ENCODE results near the gene NPIPB6.
"Not testable (repeated sequence)": the region's sequence is repeated elsewhere in the genome, so short reads cannot be mapped to it uniquely, and the experiment has no call there.

Gene NPIPB6

DNA sequence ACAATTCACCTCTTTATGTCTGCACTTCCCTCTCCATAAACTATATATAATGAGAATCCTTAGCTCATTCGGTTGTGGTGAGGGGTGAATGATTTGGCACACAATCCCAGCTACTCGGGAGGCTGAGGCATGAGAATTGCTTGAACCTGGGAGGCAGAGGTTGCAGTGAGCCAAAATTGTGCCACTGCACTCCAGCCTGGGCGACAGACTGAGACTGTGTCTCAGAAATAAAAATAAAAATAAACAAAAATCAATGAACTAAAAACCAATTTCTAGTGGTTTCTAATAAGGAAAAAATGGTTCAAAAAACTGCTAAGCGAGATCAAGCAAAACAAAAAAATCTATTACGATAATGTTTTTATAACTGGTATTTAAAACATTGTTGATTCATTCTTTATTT is at the start of gene NPIPB6:
Gene NPIPB6 (minus strand): TSS at position 101 of the 400 bp plus-strand sequence. CDS start 686 bp downstream, outside the sequence.
- not testable (repeated sequence) for DNase-seq

DNA sequence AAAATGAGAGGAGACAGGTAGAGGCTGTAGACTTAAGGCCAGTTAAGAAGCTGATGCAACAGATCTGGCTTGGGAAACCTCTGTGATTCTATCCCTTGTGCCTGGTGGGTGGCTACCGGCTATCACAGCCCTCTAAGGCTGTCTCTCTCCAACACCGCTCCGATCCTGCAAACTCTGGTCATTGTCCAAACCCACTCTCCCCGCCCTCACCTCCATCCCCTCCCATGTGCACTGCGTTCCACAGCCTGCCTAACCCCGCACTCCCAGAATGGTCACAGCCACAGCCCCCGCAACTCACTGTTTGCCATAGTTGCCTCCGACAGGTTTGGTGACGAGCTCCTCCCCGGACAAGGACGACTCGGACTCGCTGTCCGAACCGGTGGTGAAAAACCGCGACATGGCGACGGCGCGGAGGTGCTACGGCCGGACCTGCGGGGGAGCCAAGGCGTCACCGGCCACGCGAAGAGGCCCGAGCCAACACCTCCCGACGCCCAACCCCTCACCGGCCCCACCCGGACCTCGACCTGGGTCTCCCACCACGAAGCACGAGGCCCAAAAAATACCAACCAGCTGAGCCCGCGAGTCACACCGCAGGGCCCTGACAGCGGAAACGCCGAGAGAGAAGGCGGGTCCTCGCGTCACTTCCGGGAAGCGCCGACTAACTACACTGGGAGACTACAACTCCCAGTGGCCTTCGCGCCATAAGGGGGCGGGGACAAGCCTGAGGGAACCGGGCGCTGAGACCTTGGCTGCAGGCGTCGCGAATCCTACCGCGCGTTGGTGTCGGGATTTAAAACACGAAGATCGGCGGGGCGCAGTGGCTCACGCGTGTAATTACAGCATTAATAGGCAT is 40.1 kb upstream of the NPIPB6 start, which contains the start of gene EIF3CL:
Gene EIF3CL (minus strand): TSS at position 622 of the 853 bp plus-strand sequence. CDS start 223 bp downstream, at position 399.
- not testable (repeated sequence) for DNase-seq

- not testable (repeated sequence) for DNase-seq
Observed at GRCh38 chr16:28392054-28392453, 28.7 kb upstream of the NPIPB6 start.

DNA sequence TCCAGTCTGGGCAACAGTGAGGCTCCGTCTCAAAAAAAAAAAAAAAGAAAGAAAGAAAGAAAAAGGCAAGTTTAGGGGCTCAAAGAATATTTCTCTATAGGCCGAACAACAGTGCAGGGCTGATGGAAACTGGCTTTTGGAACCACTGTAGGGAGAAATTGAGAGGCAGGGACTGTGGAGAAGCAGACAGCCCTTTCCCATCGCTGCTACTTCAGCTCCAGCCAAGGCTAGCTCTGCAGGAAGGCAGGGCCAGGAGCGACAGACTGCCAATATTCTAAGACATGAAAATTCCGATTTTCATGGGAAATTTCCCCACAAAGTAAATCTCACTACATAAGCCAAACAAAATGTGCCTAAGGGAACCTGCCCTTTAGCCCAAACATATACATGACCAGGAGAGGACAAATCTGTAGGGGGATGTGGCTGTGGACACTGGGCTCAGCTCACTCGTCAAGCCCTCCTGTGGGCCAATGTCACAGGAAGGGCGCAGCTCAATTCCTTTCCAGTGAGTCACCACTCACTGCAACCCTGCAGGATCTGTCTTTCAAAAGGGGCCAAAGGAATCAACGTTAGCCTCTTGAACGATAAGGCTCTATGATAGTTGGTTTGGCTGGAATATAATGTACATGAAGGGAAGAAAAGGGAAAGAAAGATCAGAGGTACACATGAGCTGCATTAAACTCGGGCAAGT is 19.0 kb upstream of the NPIPB6 start:
- not testable (repeated sequence) for DNase-seq

DNA sequence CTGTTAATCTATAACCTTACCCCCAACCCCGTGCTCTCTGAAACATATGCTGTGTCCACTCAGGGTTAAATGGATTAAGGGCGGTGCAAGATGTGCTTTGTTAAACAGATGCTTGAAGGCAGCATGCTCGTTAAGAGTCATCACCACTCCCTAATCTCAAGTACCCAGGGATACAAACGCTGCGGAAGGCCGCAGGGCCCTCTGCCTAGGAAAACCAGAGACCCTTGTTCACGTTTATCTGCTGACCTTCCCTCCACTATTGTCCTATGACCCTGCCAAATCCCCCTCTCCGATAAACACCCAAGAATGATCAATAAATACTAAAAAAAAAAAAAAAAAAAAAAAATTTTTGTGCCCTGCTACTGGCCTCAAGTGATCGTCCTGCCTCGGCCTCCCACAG is 14.5 kb upstream of the NPIPB6 start:
- not testable (repeated sequence) for DNase-seq

- not testable (repeated sequence) for DNase-seq
Observed at GRCh38 chr16:28377108-28377625, 13.9 kb upstream of the NPIPB6 start.

DNA sequence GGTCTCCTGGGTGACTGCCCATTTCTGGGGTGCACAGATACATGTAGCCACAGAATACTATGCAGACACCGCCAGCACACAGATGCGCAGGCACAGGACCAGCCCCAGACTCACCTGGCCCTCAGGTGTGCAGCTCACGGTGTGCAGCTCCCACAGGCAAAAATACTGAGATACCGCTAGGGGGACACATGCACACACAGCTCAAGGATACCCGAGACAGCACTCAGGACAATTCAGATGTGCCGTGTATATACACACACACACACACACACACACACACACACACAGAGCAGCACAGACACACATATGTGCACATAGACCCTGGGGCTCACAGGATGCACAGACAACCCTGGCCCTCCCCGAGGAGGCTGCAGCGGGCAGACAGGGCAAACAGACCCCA is 11.8 kb upstream of the NPIPB6 start:
- DNase-seq = not testable (repeated sequence)

DNA sequence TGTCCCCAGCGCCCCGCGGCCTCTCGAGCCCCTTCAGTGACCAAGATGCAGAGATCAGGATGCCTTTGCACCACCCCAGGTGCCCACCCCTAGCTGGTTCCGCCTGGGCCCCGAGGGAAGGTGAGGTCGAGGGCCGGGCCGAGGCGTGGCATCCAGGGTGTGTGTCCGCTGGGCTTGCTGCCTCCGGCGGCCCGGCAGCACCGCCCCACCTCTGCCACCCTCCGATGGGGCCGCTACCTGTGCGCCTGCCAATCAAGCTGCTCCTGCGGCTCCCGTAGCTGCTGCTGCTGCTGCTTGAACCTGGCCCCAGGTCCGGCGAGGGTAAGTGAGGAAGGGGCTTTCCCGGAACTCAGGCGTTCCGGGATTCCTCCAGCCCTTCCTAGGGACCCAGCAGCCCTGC is 11.0 kb upstream of the NPIPB6 start:
- not testable (repeated sequence) for DNase-seq

GRCh38 chr16:28367926-28368325 is 4.6 kb upstream of the NPIPB6 start:
- DNase-seq = not testable (repeated sequence)

DNA sequence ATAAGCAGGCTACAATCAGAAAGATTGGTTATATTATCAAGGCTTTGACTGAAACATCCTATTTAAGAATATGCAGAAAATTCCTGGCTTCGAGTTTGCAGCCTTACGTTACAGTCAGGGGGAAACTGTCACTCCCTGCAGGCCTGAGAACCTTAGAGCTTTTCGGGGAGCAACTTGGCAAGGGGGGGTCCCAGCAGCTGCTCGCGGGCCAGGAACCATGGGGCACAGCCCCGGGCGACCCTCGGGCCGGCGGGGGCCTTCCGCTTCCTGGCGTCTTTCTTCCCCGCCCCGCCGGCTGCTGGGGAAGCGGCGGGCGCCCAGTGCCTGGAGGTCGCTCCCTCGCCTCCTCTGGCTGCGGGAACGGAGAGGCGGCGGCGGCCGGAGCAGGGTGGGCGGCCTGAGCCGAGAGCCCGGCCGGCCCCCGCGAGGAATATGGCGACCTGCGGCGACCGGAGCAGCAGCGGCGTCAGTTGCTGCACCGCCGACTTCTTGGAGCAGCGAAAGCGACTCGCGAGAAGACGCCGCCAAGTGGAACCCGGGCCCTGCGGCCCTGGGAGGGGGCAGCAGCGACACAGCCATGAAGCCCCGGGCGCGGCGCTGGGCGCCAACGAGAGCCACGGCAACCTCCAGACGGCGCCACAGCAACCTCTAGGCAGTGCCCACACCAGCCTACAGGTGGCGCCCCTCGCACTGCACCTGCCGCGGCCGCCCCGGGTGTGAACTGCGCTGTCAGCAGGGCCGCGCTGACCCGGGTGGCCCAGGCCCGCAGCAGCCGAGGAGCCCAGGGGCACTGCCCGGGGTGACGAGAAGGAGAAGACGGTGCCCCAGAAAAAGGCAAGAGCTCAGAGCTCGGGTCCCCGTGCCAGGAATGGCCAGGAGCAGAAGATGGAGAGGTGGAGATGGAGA is 1.2 kb upstream of the NPIPB6 start:
- DNase-seq = not testable (repeated sequence)

DNA sequence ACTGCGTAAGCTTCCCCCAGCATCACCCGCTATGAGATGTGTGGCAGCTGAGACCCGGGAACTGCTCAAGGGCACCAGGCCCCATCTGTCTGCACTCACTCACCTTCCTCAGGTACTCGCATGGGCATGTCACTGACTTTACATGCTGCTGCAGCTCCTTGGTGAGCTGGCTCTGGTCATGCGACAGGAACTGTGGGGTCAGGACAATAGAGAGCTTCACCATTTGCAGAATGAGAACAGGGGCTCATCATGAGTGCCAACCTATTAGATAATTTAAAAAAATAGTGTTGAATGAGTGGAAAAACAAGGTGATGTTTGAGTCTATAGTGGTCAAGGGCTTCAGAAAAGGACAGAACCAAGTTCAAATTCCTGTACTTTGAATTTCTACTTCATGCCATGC is 708 bp downstream of the NPIPB6 start:
- DNase-seq = not testable (repeated sequence)

GRCh38 chr16:28338230-28338629 is 25.1 kb downstream of the NPIPB6 start:
- DNase-seq = not testable (repeated sequence)

DNA sequence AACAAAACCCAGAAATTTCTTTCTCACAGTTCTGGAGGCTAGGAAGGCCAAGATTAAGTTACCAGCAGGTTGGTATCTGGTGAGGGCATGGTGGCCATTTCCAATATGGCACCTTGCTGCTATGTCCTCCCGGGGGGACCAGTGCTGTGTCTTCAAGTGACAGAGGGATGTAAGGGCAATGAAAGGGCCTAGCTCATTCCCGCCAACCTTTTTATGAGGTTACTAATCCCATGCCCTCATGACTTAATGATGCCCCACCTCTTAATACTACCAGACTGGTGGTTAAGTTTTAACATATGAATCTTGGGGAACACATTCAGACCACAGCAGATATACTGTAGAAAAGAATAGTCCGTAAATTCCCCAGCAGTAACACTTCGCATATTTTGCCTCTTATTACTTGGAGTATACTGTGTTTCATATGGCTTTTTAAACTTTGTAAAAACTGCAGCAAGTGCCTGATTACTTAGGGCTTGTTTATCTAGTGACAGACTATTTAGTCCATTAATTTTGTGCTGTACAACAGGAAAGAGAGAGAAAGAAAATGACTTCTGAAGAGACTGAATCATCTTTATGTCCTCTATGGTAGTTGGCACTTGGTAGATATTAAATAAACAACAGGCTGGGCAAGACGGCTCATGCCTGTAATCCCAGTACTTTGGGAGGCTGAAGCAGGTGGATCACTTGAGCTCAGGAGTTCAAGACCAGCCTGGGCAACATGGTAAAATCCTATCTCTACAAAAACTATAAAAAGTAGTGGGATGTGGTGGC is 26.2 kb downstream of the NPIPB6 start:
- DNase-seq = not testable (repeated sequence)

- DNase-seq = not testable (repeated sequence)
Observed at GRCh38 chr16:28335678-28336077, 27.6 kb downstream of the NPIPB6 start.

DNA sequence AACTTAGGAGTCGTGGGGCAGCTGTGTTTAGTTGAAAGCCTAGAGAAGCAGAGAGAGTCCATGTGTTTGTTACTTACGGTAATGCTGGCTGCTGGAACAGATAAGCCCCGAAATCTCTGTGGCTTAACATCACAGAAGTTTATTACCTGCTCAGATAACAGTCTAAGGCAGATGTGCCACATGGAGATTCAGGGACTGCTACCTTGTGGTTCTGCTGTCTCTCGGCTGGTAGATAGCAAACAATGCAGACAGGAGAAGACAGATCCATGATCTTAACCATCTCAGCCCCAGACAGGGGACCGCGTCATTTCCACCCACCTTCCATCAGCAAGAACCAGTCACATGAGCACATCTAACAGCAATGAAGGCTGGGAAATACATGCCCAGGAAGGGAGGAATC is 30.7 kb downstream of the NPIPB6 start:
- DNase-seq = not testable (repeated sequence)

GRCh38 chr16:28330981-28331380 is 32.3 kb downstream of the NPIPB6 start:
- DNase-seq = not testable (repeated sequence)

GRCh38 chr16:28330232-28330631 is 33.1 kb downstream of the NPIPB6 start:
- not testable (repeated sequence) for DNase-seq

- DNase-seq = no peak
Observed at GRCh38 chr16:28326881-28327610, 36.3 kb downstream of the NPIPB6 start.

DNA sequence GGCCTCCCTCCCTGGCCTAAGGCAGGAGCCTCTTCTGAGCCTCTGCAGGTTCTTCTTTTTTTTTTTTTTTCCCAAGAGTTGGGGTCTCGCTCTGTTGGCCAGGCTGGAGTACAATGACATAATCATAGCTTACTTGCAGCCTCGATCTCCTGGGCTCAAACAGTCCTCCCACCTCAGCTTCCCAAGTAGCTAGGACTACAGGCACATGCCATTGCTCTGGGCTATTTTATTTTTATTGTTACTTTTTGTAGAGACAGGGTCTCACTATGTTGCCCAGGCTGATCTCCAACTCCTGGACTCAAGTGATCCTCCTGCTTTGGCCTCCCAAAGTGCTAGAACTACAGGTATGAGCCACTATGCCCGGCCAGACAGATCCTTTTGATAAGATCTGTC is 38.4 kb downstream of the NPIPB6 start:
- DNase-seq = no peak

DNA sequence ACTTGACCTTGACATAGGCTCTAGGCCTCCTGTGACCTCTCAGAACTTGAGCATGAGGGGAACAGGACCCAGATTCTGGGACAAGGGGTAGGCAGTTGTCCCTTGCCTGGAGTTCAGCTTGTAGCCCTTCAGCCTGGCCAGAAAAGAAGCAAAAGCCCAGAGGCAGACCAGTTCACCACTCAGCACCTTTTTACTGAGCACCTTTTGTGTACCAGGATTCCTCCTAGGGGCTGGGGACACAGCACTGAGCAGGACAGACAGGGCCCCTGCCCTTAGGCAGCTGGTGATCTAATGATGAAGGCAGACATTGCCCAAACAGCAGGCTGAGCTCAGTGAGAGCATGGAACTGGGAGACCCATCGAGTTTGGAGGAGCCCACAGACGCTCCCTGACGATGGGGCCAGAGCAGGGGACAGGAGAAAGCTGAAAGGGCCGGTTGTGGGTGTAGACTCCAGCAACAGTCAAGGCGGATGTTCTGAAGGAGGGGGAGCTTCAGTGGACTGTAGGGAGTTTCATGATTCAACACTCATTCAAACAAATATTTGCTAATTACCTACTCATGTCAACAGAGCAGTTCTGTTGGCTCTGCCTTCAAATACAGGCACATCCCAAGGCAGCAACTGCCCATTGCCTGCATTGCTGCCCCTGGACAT is 38.9 kb downstream of the NPIPB6 start:
- no peak for DNase-seq

Measured in cortex of kidney (tissue), 1 donor.